ENCODE measurements around the gene FOLR2. TPM values are rescaled to one million over a fixed set of nuclear protein-coding genes. Genes with fewer than 3 reads are reported as not detected.

Gene FOLR2
- total and polyA plus RNA-seq, 2 donors (not counting 1 experiment from before 2014, with no cell fraction given) = 1.5 to 4.7 TPM

GRCh38 chr11:72260574-72260973, 44.0 kb downstream of the FOLR2 start:
- DNase-seq (no peak), ATAC-seq (ENCODE audit: low read depth) (no peak)
- intact Hi-C loops (cut with micrococcal nuclease) = no loop called here
- POLR2A ChIA-PET = no interaction called here
- no peak overlapping the region for H3K4me3 Mint-ChIP-seq
- no CpG with 5 or more reads among the region's 5 CpGs for WGBS (ENCODE audit: insufficient coverage)
- Histone ChIP-seq H2AFZ (ENCODE audit: insufficient read depth, low read depth, low read length, poor library complexity, severe bottlenecking) (no peak overlapping the region), H3K4me3 (ENCODE audit: control extremely low read depth in 1 of 5, extremely low read depth in 1 of 5, insufficient read depth in 1 of 5, low read depth in 2 of 5, low read length in 4 of 5) (no peak overlapping the region), H3K27ac (ENCODE audit: low read length in 2 of 2) (no peak overlapping the region), H3K27me3 (replicated peaks in 1 of 4; ENCODE audit: control extremely low read depth in 1 of 4, control insufficient read depth in 3 of 4, insufficient read depth in 4 of 4, low read length in 3 of 4) (peaks cover 0 to 7% (median 0%) of the 10 kb centered on the region in 4 experiments), H3K4me1 (ENCODE audit: control insufficient read depth in 2 of 2, insufficient read depth in 2 of 2, low read length in 2 of 2) (no peaks in the 10 kb centered on the region), H3K79me2 (ENCODE audit: control insufficient read depth, insufficient read depth, low read length) (no peaks in the 10 kb centered on the region), H3K9ac (ENCODE audit: low read length) (no peak overlapping the region), H3K9me3 (ENCODE audit: control extremely low read depth in 1 of 3, control insufficient read depth in 2 of 3, insufficient read depth in 1 of 3, low read length in 2 of 3) (no peaks in the 10 kb centered on the region), H4K20me1 (ENCODE audit: control insufficient read depth, insufficient read depth, low read length, poor library complexity, severe bottlenecking) (no peaks in the 10 kb centered on the region), H3K36me3 (replicated peaks in 1 of 2; ENCODE audit: control extremely low read depth in 1 of 2, control insufficient read depth in 1 of 2, extremely low read depth in 1 of 2, insufficient read depth in 2 of 2, low read length in 1 of 2) (no peaks in the 10 kb centered on the region), H3K4me2 (replicated peaks; ENCODE audit: low read depth, low read length, poor library complexity, severe bottlenecking) (no peak overlapping the region)
- H3K27me3 Mint-ChIP-seq = peaks cover 39% of the 10 kb centered on the region
- H3K27ac Mint-ChIP-seq = no peak overlapping the region
- H3K4me1 Mint-ChIP-seq = no peaks in the 10 kb centered on the region
- CTCF ChIA-PET = interaction anchor here (0.9 kb wide), 1 partner anchor 169 kb away, joined by 3 read pairs; no protein-coding TSS in a partner anchor
- no peaks in the 10 kb centered on the region for H3K9me3 Mint-ChIP-seq (ENCODE audit: insufficient read depth)
- TF ChIP-seq CTCF (IDR thresholded peaks at IDR 0.05) = no peak
- TF ChIP-seq EZH2 (IDR thresholded peaks at IDR 0.05; ENCODE audit: borderline replicate concordance, insufficient read depth, low read depth, low read length, poor library complexity, severe bottlenecking) = no peak

- Histone ChIP-seq H2AFZ (ENCODE audit: insufficient read depth, low read depth, low read length, poor library complexity, severe bottlenecking) (no peak overlapping the region), H3K27ac (ENCODE audit: low read length in 2 of 2) (no peak overlapping the region), H3K27me3 (replicated peaks in 1 of 4; ENCODE audit: control extremely low read depth in 1 of 4, control insufficient read depth in 3 of 4, insufficient read depth in 4 of 4, low read length in 3 of 4) (peaks cover 0 to 7% (median 3%) of the 10 kb centered on the region in 4 experiments), H3K4me1 (ENCODE audit: control insufficient read depth in 2 of 2, insufficient read depth in 2 of 2, low read length in 2 of 2) (no peaks in the 10 kb centered on the region), H3K9ac (ENCODE audit: low read length) (no peak overlapping the region), H3K36me3 (replicated peaks in 1 of 2; ENCODE audit: control extremely low read depth in 1 of 2, control insufficient read depth in 1 of 2, extremely low read depth in 1 of 2, insufficient read depth in 2 of 2, low read length in 1 of 2) (no peaks in the 10 kb centered on the region), H4K20me1 (ENCODE audit: control insufficient read depth, insufficient read depth, low read length, poor library complexity, severe bottlenecking) (no peaks in the 10 kb centered on the region), H3K4me3 (ENCODE audit: control extremely low read depth in 1 of 5, extremely low read depth in 1 of 5, insufficient read depth in 1 of 5, low read depth in 2 of 5, low read length in 4 of 5) (no peak overlapping the region), H3K4me2 (replicated peaks; ENCODE audit: low read depth, low read length, poor library complexity, severe bottlenecking) (no peak overlapping the region), H3K79me2 (ENCODE audit: control insufficient read depth, insufficient read depth, low read length) (no peaks in the 10 kb centered on the region), H3K9me3 (ENCODE audit: control extremely low read depth in 1 of 3, control insufficient read depth in 2 of 3, insufficient read depth in 1 of 3, low read length in 2 of 3) (no peaks in the 10 kb centered on the region)
- Mint-ChIP-seq H3K9me3 (ENCODE audit: insufficient read depth) (no peaks in the 10 kb centered on the region), H3K27me3 (peaks cover 48% of the 10 kb centered on the region), H3K4me1 (no peaks in the 10 kb centered on the region), H3K27ac (no peak overlapping the region), H3K4me3 (no peak overlapping the region)
- TF ChIP-seq EZH2 (IDR thresholded peaks at IDR 0.05; ENCODE audit: borderline replicate concordance, insufficient read depth, low read depth, low read length, poor library complexity, severe bottlenecking) (no peak), CTCF (IDR thresholded peaks at IDR 0.05) (no peak)
- ATAC-seq (ENCODE audit: low read depth) (no peak), DNase-seq (no peak)
- CTCF ChIA-PET = no interaction called here
- POLR2A ChIA-PET = no interaction called here
- intact Hi-C loops (cut with micrococcal nuclease) = no loop called here
- 10% methylated on average over 2 of the region's 4 CpGs for WGBS (ENCODE audit: insufficient coverage)
Measured at GRCh38 chr11:72263361-72263760, 46.8 kb downstream of the FOLR2 start.
